ENCODE measurements around the gene FOXRED2. TPM values are rescaled to one million over a fixed set of nuclear protein-coding genes. Genes with fewer than 3 reads are reported as not detected.
"Not testable (repeated sequence)": the region's sequence is repeated elsewhere in the genome, so short reads cannot be mapped to it uniquely, and the experiment has no call there.

FOXRED2 gene
- total RNA-seq, 1 experiment from 2014 or later: 13.0 TPM

GRCh38 chr22:36519906-36520305 is 13.1 kb upstream of the FOXRED2 start:
- DNase-seq (ENCODE audit: low spot score): not testable (repeated sequence)

- no peak for DNase-seq (ENCODE audit: low spot score)
Observed at GRCh38 chr22:36514766-36515165, 7.9 kb upstream of the FOXRED2 start.

- DNase-seq (ENCODE audit: low spot score): no peak
Observed at GRCh38 chr22:36512991-36513390, 6.2 kb upstream of the FOXRED2 start.

GRCh38 chr22:36512333-36512732 is 5.5 kb upstream of the FOXRED2 start:
- no peak for DNase-seq (ENCODE audit: low spot score)

- DNase-seq (ENCODE audit: low spot score): peak; percentile 35
Observed at GRCh38 chr22:36510966-36511881, 4.4 kb upstream of the FOXRED2 start.

- DNase-seq (ENCODE audit: low spot score): no peak
Observed at GRCh38 chr22:36510384-36510783, 3.5 kb upstream of the FOXRED2 start.

GRCh38 chr22:36507518-36508010 is 724 bp upstream of the FOXRED2 start:
- DNase-seq (ENCODE audit: low spot score): no peak

GRCh38 chr22:36505998-36506635 is 723 bp downstream of the FOXRED2 start:
- no peak for DNase-seq (ENCODE audit: low spot score)

GRCh38 chr22:36497910-36498665 is 8.8 kb downstream of the FOXRED2 start:
- DNase-seq (ENCODE audit: low spot score): no peak

- no peak for DNase-seq (ENCODE audit: low spot score)
Observed at GRCh38 chr22:36493690-36494110, 13.1 kb downstream of the FOXRED2 start.

GRCh38 chr22:36492109-36492508 is 14.7 kb downstream of the FOXRED2 start:
- no peak for DNase-seq (ENCODE audit: low spot score)

- no peak for DNase-seq (ENCODE audit: low spot score)
Observed at GRCh38 chr22:36491155-36491554, 15.7 kb downstream of the FOXRED2 start.

GRCh38 chr22:36486619-36487384 is 20.0 kb downstream of the FOXRED2 start:
- peak; percentile 38 for DNase-seq (ENCODE audit: low spot score)

- peak; percentile 89 for DNase-seq (ENCODE audit: low spot score)
Observed at GRCh38 chr22:36481393-36482168, 25.3 kb downstream of the FOXRED2 start, which contains the start of gene TXN2. Gene TXN2, minus strand, starts transcription at chr22:36481640. Its CDS starts 803 bp downstream, at chr22:36480837.

GRCh38 chr22:36480941-36481392 is 25.9 kb downstream of the FOXRED2 start:
- DNase-seq (ENCODE audit: low spot score): no peak

GRCh38 chr22:36478966-36479365 is 27.9 kb downstream of the FOXRED2 start:
- DNase-seq (ENCODE audit: low spot score): no peak

GRCh38 chr22:36475341-36475740 is 31.5 kb downstream of the FOXRED2 start:
- DNase-seq (ENCODE audit: low spot score): no peak

GRCh38 chr22:36472689-36473088 is 34.2 kb downstream of the FOXRED2 start:
- no peak for DNase-seq (ENCODE audit: low spot score)

GRCh38 chr22:36471341-36471821 is 35.5 kb downstream of the FOXRED2 start:
- DNase-seq (ENCODE audit: low spot score): no peak

- no peak for DNase-seq (ENCODE audit: low spot score)
Observed at GRCh38 chr22:36470994-36471331, 35.9 kb downstream of the FOXRED2 start.

Data from HT-29 (cell line).